Measurements from ENCODE around the gene NR1I2.

NR1I2 gene

DNA sequence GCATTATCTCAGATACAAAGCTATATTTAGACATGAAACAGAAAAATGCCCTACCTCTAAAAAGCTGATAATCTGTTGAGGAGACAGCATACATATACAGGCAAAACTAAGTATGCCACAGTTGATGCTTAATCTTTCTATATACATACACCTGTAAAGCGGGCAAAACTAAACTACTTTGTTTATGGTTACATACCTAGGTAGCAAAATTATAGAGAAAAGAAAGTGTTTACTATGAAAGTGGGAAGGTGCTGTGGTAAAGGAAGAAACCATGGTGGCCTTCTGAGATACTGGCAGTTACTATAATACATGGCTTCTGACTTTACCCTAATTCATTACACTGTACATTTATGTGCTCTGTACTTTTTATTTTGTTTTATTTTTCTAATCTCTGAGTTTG is 36.0 kb upstream of the NR1I2 start:
- no peak for TF ChIP-seq MYC (IDR thresholded peaks at IDR 0.05; ENCODE audit: low read depth, low read length)
- TF ChIP-seq, protein P1, sequence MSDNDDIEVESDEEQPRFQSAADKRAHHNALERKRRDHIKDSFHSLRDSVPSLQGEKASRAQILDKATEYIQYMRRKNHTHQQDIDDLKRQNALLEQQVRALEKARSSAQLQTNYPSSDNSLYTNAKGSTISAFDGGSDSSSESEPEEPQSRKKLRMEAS (IDR thresholded peaks at IDR 0.05; ENCODE audit: low read depth, low read length): no peak
- no peak for DNase-seq (ENCODE audit: low read depth)
- H3K4me3 ChIP-seq (ENCODE audit: low read depth, low read length): no peak overlapping the region

DNA sequence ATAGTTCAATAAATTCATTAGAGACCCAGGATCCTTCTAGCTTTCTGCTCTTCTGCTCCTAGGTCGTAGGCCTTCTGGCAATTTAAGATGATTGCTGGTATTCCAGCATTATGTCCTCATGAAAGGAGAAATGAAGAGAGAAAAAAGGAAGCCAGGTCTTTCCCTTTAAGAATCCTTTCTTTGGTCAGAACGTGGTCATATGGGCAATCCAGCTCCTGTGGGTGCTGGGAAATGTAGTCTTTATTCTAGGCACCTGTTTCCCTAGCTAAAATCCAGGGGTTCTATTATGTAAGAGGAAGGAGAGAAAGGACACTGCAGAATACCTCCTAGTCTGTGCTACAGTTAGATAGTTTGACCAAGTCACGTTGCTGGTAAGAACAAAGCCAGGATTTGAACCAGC is 35.5 kb upstream of the NR1I2 start:
- DNase-seq (ENCODE audit: low read depth): no peak
- TF ChIP-seq, protein P1 (IDR thresholded peaks at IDR 0.05; ENCODE audit: low read depth, low read length): no peak
- TF ChIP-seq, protein P2, sequence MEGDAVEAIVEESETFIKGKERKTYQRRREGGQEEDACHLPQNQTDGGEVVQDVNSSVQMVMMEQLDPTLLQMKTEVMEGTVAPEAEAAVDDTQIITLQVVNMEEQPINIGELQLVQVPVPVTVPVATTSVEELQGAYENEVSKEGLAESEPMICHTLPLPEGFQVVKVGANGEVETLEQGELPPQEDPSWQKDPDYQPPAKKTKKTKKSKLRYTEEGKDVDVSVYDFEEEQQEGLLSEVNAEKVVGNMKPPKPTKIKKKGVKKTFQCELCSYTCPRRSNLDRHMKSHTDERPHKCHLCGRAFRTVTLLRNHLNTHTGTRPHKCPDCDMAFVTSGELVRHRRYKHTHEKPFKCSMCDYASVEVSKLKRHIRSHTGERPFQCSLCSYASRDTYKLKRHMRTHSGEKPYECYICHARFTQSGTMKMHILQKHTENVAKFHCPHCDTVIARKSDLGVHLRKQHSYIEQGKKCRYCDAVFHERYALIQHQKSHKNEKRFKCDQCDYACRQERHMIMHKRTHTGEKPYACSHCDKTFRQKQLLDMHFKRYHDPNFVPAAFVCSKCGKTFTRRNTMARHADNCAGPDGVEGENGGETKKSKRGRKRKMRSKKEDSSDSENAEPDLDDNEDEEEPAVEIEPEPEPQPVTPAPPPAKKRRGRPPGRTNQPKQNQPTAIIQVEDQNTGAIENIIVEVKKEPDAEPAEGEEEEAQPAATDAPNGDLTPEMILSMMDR (IDR thresholded peaks at IDR 0.05; ENCODE audit: low read depth, low read length): no peak
- no peak for TF ChIP-seq MYC (IDR thresholded peaks at IDR 0.05; ENCODE audit: low read depth, low read length)
- TF ChIP-seq POLR2A (IDR thresholded peaks at IDR 0.05; ENCODE audit: extremely low read depth, insufficient read length): no peak
- no peak overlapping the region for H3K4me3 ChIP-seq (ENCODE audit: low read depth, low read length)

DNA sequence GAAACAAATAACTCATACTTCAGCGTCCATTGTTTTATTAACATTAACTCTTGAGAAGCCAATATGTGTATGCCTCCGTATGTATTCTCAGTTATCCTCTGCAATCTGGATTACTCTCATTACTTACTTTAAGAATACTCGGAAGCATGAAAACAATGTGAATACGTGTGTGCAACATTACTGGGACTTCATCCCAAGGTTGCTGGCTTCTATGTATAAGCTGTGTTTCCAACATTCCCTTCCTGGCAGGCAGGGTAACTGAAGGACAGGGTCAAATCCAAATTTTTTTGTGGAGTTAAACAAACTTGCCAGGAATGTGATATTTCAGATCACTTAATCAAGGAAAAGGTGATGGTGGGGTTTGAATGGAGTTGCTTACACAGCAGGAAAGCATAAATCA is 34.5 kb upstream of the NR1I2 start:
- no peak for DNase-seq (ENCODE audit: low read depth)
- no peak for TF ChIP-seq MYC (IDR thresholded peaks at IDR 0.05; ENCODE audit: low read depth, low read length)
- TF ChIP-seq, protein P1 (IDR thresholded peaks at IDR 0.05; ENCODE audit: low read depth, low read length): no peak
- no peak for TF ChIP-seq POLR2A (IDR thresholded peaks at IDR 0.05; ENCODE audit: extremely low read depth, insufficient read length)
- TF ChIP-seq, protein P2 (IDR thresholded peaks at IDR 0.05; ENCODE audit: low read depth, low read length): no peak

DNA sequence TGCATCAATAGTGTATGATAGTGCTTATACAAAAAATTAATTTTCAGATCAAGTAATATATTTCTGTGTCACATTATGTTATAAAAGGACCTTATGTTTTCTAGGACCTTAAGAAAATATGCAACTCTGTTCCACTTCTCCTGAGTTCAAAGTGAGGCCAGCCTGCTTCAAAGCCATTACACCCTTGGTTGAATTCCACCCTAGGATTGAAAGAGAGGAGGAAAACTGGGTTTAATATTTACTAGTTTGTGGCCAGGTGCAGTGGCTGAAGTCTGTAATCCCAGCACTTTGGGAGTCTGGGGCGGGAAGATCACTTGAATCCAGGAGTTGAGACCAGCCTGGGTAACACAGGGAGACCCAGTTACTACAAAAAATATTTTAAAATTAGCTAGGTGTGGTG is 32.9 kb upstream of the NR1I2 start:
- TF ChIP-seq, protein P2 (IDR thresholded peaks at IDR 0.05; ENCODE audit: low read depth, low read length): no peak
- TF ChIP-seq POLR2A (IDR thresholded peaks at IDR 0.05; ENCODE audit: extremely low read depth, insufficient read length): no peak
- TF ChIP-seq, protein P1 (IDR thresholded peaks at IDR 0.05; ENCODE audit: low read depth, low read length): no peak
- TF ChIP-seq MYC (IDR thresholded peaks at IDR 0.05; ENCODE audit: low read depth, low read length): no peak
- H3K4me3 ChIP-seq (ENCODE audit: low read depth, low read length): no peak overlapping the region
- DNase-seq (ENCODE audit: low read depth): no peak

More for the DNA sequence above, 34.5 kb upstream of the NR1I2 start:
- H3K4me3 ChIP-seq (ENCODE audit: low read depth, low read length): no peak overlapping the region

DNA sequence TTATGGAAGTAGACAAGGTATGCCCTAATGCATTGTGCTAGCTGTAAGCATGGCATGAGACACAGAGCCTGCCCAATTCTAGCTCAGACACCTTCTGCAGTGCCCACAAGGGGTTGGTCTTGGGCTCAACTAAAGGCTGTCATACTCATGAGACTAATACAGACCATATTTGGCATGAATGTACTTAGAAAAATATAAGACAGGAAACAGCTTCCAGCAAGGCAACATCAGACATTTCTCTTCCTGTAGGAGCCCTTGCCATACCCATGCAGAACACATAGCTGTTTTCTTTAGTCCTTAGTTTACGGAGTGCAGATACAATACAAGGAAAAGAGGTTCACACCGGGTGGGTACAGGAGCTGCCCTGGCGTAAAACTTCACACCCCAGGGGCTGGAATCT is 30.5 kb upstream of the NR1I2 start:
- TF ChIP-seq, protein P2 (IDR thresholded peaks at IDR 0.05; ENCODE audit: low read depth, low read length): no peak
- TF ChIP-seq MYC (IDR thresholded peaks at IDR 0.05; ENCODE audit: low read depth, low read length): no peak
- DNase-seq (ENCODE audit: low read depth): no peak
- no peak overlapping the region for H3K4me3 ChIP-seq (ENCODE audit: low read depth, low read length)

DNA sequence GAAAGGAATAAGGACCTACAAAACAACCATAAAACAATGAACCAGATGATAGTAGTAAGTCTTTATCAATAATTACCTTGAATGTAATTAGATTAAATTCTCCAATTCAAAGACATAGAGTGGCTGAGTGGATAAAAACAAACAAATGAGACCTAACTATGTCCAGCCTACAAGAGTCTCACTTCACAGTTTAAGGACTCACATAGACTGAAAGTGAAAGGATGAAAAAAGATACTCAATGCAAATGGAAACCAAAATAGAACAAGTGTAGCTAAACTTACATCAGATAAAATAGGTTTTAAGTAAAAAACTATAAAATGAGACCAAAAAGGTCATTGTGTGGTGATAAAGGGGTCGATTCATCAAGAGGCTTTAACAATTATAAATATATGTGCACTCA is 21.9 kb upstream of the NR1I2 start:
- TF ChIP-seq POLR2A (IDR thresholded peaks at IDR 0.05; ENCODE audit: extremely low read depth, insufficient read length) (no peak), MYC (IDR thresholded peaks at IDR 0.05; ENCODE audit: low read depth, low read length) (no peak)
- no peak overlapping the region for H3K4me3 ChIP-seq (ENCODE audit: low read depth, low read length)
- DNase-seq (ENCODE audit: low read depth): no peak

DNA sequence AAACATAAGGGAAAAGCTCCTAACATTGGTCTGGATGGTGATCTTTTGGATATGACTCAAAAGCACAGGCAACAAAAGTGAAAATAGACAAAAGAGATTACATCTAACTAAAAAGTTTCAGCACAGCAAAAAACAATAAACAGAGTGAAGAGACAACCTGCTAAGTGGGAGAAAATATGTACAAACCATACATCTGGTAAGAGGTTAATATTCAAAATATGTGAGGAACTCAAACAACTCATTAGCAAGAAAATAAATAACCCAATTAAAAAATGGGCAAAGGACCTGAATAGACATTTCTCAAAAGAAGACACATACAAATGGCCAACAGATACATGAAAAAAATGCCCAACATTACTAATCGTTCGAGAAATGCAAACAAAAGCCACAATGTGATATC is 19.0 kb upstream of the NR1I2 start:
- DNase-seq (ENCODE audit: low read depth): no peak
- TF ChIP-seq, protein P1 (IDR thresholded peaks at IDR 0.05; ENCODE audit: low read depth, low read length): no peak
- TF ChIP-seq MYC (IDR thresholded peaks at IDR 0.05; ENCODE audit: low read depth, low read length) (no peak), POLR2A (IDR thresholded peaks at IDR 0.05; ENCODE audit: extremely low read depth, insufficient read length) (no peak)
- TF ChIP-seq, protein P2 (IDR thresholded peaks at IDR 0.05; ENCODE audit: low read depth, low read length): no peak
- no peak overlapping the region for H3K4me3 ChIP-seq (ENCODE audit: low read depth, low read length)
